Body of pancreas (tissue), 4 donors: ENCODE measurements around the gene BICRAL.

Experiments used
- POLR2A ChIP-seq, 3 donors: fragments of 450-650 bp; IDR thresholded peaks; one replicate each; pipeline ENCODE4 v1.6.1; 2016; ENCODE audit warnings: antibody characterized with exemption in 3 of 3, mild to moderate bottlenecking in 2 of 3
- TF ChIP-seq, protein P1 (sequence below), 7 experiments: fragments of 450-650 bp in 4 of 7; fragments of 200-600 bp in 3 of 7; sonication (generic) in 3 of 7; IDR thresholded peaks; one replicate each; pipeline ENCODE4 v1.5.1; 2016 to 2019; ENCODE audit warnings: antibody characterized with exemption in 7 of 7

DNA sequence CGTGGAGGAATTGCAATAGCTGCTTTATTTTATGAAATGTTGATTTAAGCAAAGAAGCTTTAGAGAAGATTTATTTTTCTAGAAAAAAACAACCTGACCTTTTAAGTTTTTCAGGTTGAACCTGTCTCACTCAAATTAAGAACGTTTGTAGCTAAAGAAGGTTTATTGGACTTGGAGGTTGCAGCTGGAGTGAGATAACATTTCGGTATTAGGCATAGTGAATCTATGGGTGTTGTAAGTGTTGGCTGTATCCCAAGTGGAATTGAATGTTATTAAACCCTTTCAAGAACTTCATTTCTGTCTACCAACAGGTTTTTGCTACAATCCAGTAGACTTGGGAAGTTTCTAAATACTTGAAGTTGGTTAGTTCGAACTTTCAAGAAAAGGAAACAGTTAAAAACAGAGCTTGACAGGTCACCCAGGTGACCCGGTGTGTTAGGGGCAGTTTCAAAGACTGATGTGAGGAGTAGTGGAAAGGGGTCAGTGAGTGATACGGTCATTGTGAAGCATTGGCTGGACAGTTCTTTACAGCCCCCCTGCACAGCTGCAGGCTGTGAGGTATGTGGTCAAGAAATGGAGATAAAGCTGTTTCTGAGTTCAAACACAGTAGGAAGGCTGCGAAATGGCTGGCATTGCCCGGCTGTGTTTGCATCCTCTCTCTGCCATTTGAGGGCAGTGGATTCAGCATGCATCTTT lies 33.5 kb upstream of the BICRAL start:
- no peak for TF ChIP-seq POLR2A (IDR thresholded peaks at IDR 0.05)
- TF ChIP-seq, protein P1, sequence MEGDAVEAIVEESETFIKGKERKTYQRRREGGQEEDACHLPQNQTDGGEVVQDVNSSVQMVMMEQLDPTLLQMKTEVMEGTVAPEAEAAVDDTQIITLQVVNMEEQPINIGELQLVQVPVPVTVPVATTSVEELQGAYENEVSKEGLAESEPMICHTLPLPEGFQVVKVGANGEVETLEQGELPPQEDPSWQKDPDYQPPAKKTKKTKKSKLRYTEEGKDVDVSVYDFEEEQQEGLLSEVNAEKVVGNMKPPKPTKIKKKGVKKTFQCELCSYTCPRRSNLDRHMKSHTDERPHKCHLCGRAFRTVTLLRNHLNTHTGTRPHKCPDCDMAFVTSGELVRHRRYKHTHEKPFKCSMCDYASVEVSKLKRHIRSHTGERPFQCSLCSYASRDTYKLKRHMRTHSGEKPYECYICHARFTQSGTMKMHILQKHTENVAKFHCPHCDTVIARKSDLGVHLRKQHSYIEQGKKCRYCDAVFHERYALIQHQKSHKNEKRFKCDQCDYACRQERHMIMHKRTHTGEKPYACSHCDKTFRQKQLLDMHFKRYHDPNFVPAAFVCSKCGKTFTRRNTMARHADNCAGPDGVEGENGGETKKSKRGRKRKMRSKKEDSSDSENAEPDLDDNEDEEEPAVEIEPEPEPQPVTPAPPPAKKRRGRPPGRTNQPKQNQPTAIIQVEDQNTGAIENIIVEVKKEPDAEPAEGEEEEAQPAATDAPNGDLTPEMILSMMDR (IDR thresholded peaks at IDR 0.05): no peak
